DMS153 (cell line): ENCODE results near the gene KIR2DL3.
A peak's percentile ranks its signal among the peaks of the same experiment; 100 is the strongest.
"Not testable (repeated sequence)": the region's sequence is repeated elsewhere in the genome, so short reads cannot be mapped to it uniquely, and the experiment has no call there.

Experiments
- DNase-seq: peaks from one replicate; lab custom pipeline; 2025; lab: John Stamatoyannopoulos, UW

Gene KIR2DL3

GRCh38 chr19:54744080-54744479 is 5.8 kb downstream of the KIR2DL3 start:
- DNase-seq = not testable (repeated sequence)

- not testable (repeated sequence) for DNase-seq
These were observed 9.5 kb downstream of the KIR2DL3 start for GRCh38 chr19:54747614-54748322.

- DNase-seq = not testable (repeated sequence)
These were observed 12.0 kb downstream of the KIR2DL3 start for GRCh38 chr19:54750276-54750675.

- not testable (repeated sequence) for DNase-seq
These were observed 18.1 kb downstream of the KIR2DL3 start for GRCh38 chr19:54756204-54757110.

- not testable (repeated sequence) for DNase-seq
These were observed 20.3 kb downstream of the KIR2DL3 start for GRCh38 chr19:54758577-54758976.

GRCh38 chr19:54764219-54764618 is 25.9 kb downstream of the KIR2DL3 start:
- not testable (repeated sequence) for DNase-seq

- not testable (repeated sequence) for DNase-seq
These were observed 28.2 kb downstream of the KIR2DL3 start for GRCh38 chr19:54766464-54766863.

GRCh38 chr19:54769646-54770045 is 31.3 kb downstream of the KIR2DL3 start, which contains the start of gene KIR2DL1:
Gene KIR2DL1 (plus strand): TSS chr19:54769793. CDS start chr19:54769851, 58 bp downstream.
- not testable (repeated sequence) for DNase-seq

GRCh38 chr19:54770511-54770910 is 32.2 kb downstream of the KIR2DL3 start:
- not testable (repeated sequence) for DNase-seq

- not testable (repeated sequence) for DNase-seq
These were observed 33.0 kb downstream of the KIR2DL3 start for GRCh38 chr19:54771018-54771960.

GRCh38 chr19:54772666-54773065 is 34.4 kb downstream of the KIR2DL3 start:
- not testable (repeated sequence) for DNase-seq

GRCh38 chr19:54775095-54775815 is 36.9 kb downstream of the KIR2DL3 start:
- not testable (repeated sequence) for DNase-seq

GRCh38 chr19:54775830-54776229 is 37.5 kb downstream of the KIR2DL3 start:
- not testable (repeated sequence) for DNase-seq

GRCh38 chr19:54777851-54778250 is 39.5 kb downstream of the KIR2DL3 start:
- not testable (repeated sequence) for DNase-seq

GRCh38 chr19:54778896-54779295 is 40.6 kb downstream of the KIR2DL3 start:
- not testable (repeated sequence) for DNase-seq

GRCh38 chr19:54782916-54783315 is 44.6 kb downstream of the KIR2DL3 start:
- DNase-seq = not testable (repeated sequence)

GRCh38 chr19:54786091-54786723 is 47.9 kb downstream of the KIR2DL3 start:
- peak; percentile 65 for DNase-seq

GRCh38 chr19:54788154-54788553 is 49.8 kb downstream of the KIR2DL3 start:
- DNase-seq = not testable (repeated sequence)

GRCh38 chr19:54790711-54791110 is 52.4 kb downstream of the KIR2DL3 start:
- no peak for DNase-seq

GRCh38 chr19:54791476-54791875 is 53.2 kb downstream of the KIR2DL3 start:
- DNase-seq = no peak
